GM18505 (cell line): Measurements from ENCODE around the gene IGFBPL1.
"Not testable (repeated sequence)": the region's sequence is repeated elsewhere in the genome, so short reads cannot be mapped to it uniquely, and the experiment has no call there.

Experiments
- ATAC-seq: cut with Tn5 transposase; IDR thresholded peaks from one replicate; pipeline ENCODE4 v1.9.1; 2021; ENCODE audit not compliant: unreplicated experiment
- POLR2A ChIP-seq: IDR thresholded peaks from 4 replicates; pipeline ENCODE4 v1.6.1; 2011; ENCODE audit warnings: borderline replicate concordance; ENCODE audit not compliant: insufficient read depth, insufficient read length; ENCODE audit errors: extremely low read depth

Gene IGFBPL1, protein sequence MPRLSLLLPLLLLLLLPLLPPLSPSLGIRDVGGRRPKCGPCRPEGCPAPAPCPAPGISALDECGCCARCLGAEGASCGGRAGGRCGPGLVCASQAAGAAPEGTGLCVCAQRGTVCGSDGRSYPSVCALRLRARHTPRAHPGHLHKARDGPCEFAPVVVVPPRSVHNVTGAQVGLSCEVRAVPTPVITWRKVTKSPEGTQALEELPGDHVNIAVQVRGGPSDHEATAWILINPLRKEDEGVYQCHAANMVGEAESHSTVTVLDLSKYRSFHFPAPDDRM

GRCh38 chr9:38423973-38424843 is at the start of gene IGFBPL1:
IGFBPL1 (minus strand) TSS chr9:38424454; CDS start chr9:38424424, 30 bp downstream.
- ATAC-seq = no peak
- TF ChIP-seq POLR2A = no peak

DNA sequence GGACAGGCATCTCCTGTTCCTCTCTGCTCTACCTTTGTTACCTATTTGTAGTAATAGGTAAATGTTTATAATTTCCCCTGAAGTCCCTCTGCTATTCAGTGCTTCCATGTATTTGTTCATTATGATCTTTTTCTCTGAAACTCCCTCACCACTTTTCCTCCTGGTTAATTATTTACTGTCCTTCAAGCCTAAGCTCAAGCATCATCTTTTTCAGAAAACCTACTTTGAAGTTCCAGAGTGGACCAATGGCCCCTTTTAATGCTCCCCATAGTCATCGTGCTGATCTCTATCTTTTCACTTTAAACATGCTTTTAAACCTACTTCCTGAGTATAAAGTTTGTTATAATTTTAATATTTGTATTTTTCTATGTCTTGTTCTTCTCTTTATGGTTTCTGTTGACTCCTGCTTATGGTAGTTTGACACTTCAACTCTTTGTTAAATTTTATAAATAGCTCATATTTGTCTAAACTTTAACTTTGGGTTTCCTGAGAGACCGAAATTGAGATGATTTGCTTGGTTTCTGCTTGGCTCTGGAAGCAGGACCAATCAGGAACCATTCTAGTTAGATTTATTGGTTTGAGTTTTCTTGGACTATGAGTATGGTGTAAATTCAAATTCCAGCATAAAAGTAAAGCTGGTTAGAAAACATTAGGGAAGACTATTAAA is 48.5 kb upstream of the IGFBPL1 start:
- not testable (repeated sequence) for ATAC-seq

DNA sequence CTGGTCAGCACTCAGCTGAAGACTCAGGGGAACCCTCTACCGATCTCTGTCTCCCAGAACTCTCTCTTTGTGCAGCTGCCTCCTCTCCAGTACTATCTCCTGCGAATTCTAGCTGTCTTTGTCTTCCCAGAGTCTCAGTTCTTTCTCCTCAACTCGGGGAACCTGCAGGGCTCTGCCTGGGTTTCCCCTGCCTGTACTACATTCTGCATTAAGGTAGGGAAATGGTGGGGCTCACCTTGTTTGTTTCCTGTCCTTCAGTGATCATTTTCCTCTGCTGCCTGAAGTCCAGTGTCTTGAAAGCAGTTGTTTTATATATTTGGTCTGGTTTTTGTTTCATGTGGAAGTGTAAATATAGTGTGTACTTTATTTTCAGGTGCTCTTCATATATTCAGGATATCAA is 43.1 kb upstream of the IGFBPL1 start:
- no peak for ATAC-seq
- TF ChIP-seq POLR2A = no peak

DNA sequence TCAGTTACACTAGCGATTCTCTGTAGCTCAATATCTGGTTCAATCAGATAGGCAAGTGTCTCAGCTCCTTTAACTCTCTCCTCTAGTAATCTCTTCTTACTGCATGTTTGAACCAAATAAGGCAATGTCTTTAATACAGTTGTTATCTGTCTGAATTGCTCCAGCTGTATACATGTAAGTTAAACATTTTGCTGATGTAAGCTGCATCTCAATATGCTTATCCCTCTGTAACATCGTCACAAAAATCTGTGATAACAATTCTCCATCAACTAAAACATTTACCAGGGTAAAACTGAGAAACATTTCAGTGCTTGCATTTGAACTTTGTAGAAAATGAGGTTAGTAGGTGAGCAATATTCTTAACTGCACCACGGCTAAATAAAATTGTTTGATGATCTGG is 29.6 kb upstream of the IGFBPL1 start:
- no peak for ATAC-seq
- no peak for TF ChIP-seq POLR2A

GRCh38 chr9:38451162-38451561 is 26.9 kb upstream of the IGFBPL1 start:
- ATAC-seq = no peak
- TF ChIP-seq POLR2A = no peak

- no peak for ATAC-seq
- no peak for TF ChIP-seq POLR2A
Measured at GRCh38 chr9:38447703-38448102, 23.4 kb upstream of the IGFBPL1 start.

GRCh38 chr9:38445154-38446043 is 21.1 kb upstream of the IGFBPL1 start:
- ATAC-seq = peak; percentile 91
- no peak for TF ChIP-seq POLR2A

GRCh38 chr9:38443597-38443996 is 19.3 kb upstream of the IGFBPL1 start:
- TF ChIP-seq POLR2A = no peak
- ATAC-seq = no peak

DNA sequence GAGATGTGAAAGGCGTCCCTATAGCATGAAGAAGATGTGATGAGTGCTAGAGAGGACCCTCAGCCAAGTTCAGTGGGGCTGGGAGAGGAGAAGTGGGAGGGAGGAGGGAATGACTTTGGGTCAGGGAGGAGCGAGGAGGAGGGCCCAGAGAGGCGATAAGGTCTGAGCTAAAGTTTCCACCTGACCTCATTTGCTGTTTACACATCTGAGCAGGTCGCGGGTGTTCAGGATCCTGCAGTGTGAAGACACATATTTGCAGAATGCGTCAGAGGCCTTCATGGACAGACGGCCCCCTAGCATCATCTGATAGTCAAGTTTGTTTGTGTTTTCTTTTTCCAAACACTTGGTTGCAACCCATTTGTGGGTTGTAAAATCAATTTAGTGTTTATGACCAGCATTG is 18.9 kb upstream of the IGFBPL1 start:
- no peak for TF ChIP-seq POLR2A
- no peak for ATAC-seq

DNA sequence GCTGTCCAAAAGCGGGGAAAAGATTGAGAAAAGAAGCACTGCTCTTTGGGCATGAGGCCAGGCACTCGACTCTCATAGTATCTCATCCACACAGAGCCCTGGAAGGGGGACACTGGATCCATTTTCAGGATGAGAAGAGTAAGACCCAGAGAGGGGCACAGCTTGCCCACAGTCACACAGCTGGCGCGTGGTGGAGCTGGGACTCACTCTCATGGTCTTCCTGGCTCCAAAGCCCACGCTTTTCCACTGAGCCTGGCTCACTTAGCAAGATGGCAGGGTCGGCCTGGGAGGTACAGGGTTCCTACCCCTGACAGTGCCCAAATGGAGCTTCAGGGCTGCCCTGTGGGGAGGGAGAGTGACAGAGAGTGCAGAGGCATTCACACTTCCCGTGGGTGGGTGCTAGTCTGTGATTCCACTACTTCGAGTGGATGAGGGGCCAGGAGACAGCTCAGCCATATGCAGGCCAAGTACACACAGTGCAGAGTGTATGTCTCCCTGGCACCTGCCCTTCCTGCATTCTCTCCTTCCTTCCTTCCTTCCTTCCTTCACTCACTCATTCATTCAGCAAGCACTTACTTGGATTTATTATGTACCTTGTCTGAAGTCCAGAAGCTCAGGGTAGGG is 18.3 kb upstream of the IGFBPL1 start:
- no peak for TF ChIP-seq POLR2A
- ATAC-seq = no peak

GRCh38 chr9:38441347-38442085 is 17.3 kb upstream of the IGFBPL1 start:
- no peak for ATAC-seq
- no peak for TF ChIP-seq POLR2A

- ATAC-seq = no peak
- no peak for TF ChIP-seq POLR2A
Measured at GRCh38 chr9:38440516-38440915, 16.3 kb upstream of the IGFBPL1 start.
